AG10803 (cell line): ENCODE measurements around the gene INPP5A.

ENCODE experiments used
- DNase-seq: peaks from one replicate; pipeline ENCODE4 v3.0.0; 2010; ENCODE audit warnings: low read depth
- H3K4me3 ChIP-seq: 2 replicates; pipeline ENCODE4 v1.5.1; 2011; ENCODE audit warnings: mild to moderate bottlenecking, low read length, control low read depth
- CTCF ChIP-seq: conservative IDR thresholded peaks from 2 replicates; pipeline ENCODE4 v1.5.1; 2011; ENCODE audit warnings: mild to moderate bottlenecking, low read length, control low read depth, inconsistent platforms

The INPP5A gene

GRCh38 chr10:132755166-132755711 is 217.7 kb downstream of the INPP5A start:
- DNase-seq, result no peak
- TF ChIP-seq CTCF, result no peak
- no peak overlapping the region for H3K4me3 ChIP-seq

DNA sequence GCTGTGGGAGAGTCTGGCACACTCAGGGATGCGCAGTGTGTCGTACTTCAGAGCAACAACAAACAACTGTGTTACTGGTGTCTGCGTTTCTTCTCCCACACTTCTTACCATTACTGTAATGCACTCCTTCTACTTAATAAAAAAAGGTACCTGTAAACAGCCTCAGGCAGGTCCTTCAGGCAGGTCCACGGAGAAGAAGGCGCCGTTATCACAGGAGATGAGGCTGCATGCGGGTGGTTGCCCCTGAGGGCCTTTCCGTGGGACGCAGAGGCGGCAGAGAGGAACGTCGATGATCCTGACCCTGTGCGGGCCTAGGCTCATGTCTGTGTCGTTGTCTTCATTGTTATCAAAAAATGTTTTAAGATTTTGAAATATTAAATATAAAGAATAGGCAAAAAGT is 219.0 kb downstream of the INPP5A start:
- no peak for TF ChIP-seq CTCF
- no peak overlapping the region for H3K4me3 ChIP-seq
- DNase-seq, result no peak

DNA sequence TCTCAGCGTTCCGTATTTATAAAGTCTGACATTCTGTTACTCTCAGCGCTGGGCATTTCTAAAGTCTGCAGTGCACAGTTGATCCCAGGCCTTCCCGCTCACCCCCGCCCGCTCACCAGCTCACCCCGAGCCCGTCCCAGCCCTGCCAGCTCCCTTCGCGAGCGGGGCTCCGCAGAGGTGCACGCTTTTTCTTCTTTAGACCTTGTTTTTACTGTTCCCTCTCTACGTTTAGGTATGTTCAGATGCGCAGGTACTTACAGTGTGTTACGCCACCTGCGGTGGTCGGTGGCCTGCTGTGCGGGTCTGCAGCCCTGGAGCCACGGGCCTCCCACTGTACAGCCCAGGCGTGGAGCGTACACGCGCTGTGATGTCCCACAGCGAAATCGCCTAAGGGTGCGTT is 219.6 kb downstream of the INPP5A start:
- DNase-seq, result no peak
- TF ChIP-seq CTCF, result no peak
- H3K4me3 ChIP-seq, result no peak overlapping the region

- TF ChIP-seq CTCF, result no peak
- H3K4me3 ChIP-seq, result no peak overlapping the region
- no peak for DNase-seq
Observed at GRCh38 chr10:132758865-132759264, 221.3 kb downstream of the INPP5A start.

DNA sequence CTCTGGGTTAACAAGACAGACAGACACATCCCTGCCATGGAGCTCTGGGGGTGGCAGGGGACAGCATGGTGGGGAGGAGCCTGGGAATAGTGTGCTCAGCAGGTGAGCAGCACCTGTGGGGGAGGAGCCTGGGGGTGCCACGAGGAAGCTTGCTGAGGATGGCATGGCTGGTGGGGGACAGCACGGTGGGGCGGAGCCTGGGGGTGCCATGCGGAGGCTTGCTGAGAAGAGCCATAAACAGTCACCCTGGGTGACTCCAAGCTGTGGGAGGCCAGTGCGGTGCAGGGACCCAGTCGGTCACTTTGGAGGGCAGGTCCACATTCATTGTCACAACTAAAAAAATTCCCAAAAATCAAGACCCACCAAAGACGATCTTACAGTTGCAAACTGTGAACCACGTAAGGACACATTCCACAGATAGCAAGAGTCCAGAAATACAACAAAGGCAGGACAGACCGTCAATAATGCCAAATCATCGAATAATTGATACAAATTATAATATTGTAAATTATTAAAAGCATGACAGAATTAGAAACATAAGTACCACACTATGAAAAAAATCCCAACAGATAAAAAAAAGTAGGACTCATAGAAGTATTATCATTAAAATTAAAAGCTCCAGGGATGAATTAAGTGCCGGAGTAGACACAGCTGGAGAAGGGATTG is 223.9 kb downstream of the INPP5A start:
- no peak overlapping the region for H3K4me3 ChIP-seq
- no peak for DNase-seq
- TF ChIP-seq CTCF, result no peak

- H3K4me3 ChIP-seq, result no peak overlapping the region
- no peak for TF ChIP-seq CTCF
- DNase-seq, result no peak
Observed at GRCh38 chr10:132762267-132762666, 224.7 kb downstream of the INPP5A start.

DNA sequence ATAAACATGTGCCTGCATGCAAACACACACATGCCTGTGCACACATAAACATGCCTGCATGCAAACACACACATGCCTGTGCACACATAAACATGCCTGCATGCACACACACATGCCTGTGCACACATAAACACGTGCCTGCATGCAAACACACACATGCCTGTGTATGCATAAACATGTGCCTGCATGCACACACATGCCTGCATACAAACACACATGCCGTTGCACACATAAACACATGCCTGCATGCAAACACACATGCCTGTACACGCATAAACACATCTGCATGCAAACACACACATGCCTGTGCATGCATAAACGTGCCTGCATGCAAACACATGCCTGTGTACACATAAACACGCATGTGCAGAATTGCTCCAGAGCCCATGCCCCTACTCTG is 226.0 kb downstream of the INPP5A start:
- TF ChIP-seq CTCF, result no peak
- DNase-seq, result no peak
- H3K4me3 ChIP-seq, result no peak overlapping the region
